NCI-H2081 treated with DMSO at 0.1 percent for 48 hours (cell line): ENCODE results near the gene RPL38.
A peak's percentile ranks its signal among the peaks of the same experiment; 100 is the strongest.
"Not testable (repeated sequence)": the region's sequence is repeated elsewhere in the genome, so short reads cannot be mapped to it uniquely, and the experiment has no call there.

Source experiments
- DNase-seq: peaks from one replicate; lab custom pipeline; 2025; lab: John Stamatoyannopoulos, UW

Gene RPL38

DNA sequence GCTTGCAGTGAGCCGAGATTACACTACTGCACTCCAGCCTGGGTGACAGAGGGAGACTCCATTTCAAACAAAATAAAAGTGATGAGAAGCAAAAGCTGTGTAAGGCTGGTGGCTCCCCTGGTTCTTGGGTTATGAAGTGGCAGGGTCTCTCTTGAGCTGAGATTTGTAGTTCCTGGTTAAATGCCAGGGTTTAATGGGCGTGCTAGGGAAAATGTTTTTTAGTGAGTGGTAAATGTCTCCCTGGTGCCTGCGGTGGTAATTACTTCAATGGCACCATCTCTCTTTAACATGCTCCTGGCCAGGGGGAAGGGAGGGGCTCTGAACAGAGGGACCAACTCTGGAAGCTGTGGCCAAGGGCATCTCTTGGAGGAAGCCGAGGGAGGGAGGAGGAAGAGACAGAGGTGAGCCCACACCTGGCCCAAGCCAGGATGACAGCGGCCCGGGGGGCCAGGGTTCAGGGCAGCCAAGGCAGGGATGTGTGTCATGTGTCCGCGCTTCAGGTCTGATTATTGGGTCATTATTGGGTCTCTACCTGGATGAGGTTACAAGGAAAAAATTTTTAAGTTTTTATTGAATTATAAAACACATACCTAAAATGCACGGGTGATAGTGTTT, 17.8 kb upstream of the RPL38 start:
- DNase-seq = peak; percentile 43

DNA sequence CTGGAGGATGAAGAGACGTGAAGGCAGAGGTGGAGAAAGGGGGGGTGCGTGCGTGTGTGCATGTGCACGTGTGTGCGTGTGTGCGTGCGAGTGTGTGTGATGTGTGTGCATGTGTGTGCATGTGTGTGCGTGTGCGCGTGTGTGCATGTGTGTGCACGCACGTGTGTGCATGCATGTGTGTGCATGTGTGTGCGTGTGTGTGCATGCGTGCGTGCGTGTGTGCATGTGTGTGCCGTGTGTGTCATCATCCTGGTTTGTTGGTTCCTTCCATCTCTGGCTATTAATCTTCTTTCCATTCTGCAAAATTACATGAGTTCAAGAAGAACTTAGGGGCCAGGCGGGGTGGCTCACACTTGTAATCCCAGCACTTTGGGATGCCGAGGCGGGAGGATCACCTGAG, 17.0 kb upstream of the RPL38 start:
- no peak for DNase-seq

DNA sequence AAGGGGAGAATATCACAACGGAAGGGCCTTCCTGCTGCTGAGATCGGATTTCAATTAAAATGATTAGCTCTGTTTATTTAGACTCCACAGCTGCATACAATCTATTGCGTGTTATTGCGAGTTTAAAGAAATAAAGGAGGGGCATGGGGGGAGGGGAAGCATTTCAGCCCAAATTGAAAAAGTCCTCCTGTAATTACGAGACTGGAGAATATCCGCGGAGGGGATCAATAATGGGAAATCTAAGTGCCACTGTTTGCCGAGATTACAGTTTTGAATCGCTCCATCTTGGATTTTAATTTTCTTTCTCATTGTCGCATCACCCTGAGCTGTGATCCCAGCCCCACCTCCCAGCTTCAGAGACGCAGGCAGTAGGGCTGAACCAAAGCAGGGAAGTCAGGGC, 15.7 kb upstream of the RPL38 start:
- DNase-seq = no peak

DNA sequence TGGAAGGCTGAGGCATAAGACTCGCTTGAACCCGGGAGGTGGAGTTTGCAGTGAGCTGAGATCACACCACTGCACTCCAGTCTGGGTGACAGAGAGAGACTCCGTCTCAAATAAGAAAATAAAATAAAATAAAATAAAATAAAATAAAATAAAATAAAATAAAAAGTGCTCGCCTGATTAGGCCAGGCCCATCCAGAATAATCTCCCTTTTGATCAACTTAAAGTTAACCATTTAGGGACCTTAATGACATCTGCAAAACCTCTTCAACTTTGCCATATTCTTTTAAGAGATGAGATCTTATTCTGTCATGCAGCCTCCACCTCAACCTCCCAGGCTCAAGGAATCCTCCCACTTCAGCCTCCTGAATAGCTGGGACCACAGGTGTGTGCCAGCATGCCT, 14.8 kb upstream of the RPL38 start:
- DNase-seq = not testable (repeated sequence)

DNA sequence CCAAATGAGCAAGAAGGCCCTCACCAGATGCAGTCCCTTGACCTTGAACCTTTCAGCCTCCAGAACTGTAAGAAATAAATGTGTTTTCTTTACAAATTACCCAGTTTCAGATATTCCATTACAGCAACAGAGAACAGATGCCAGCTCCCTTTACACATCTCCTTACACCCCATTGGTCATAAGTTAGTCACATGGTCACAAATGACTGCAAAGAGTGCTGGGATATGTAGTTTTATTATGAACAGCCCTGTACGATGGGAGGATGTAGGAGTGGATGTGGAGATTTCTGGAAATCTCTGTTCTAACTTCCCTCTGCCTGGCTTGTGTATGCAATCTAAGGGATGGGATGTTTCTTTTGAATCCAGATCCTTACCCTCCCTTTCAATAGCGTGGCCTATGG, 13.3 kb upstream of the RPL38 start:
- peak; percentile 27 for DNase-seq

DNA sequence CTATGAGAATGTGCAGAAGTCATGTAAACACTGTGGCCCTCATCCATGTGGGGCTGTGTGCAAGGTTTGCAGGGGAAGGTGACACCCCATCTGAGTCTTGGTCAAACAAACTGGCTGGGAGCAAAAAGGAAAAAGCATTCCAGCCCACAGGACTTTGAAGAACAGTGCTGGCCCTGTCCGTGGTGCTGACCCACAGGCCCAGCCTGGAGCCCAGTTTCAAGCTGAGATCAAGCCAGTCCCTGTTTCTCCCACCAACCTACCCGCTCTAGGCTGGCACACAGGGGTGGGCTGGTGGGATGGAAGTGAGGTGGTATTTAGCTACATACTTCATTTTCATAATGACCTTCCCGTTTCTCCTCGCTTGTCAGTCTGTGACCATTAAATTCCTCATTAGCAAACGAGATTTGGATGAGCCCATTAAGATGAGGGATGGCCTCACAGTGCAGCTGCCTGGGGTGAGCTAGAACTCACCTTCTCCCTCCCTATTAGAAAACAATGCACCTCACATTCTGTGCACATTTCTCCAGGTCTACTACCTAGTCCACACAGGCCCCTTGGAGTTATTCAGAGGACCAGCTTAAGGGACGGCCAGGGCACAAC, 12.6 kb upstream of the RPL38 start:
- no peak for DNase-seq

DNA sequence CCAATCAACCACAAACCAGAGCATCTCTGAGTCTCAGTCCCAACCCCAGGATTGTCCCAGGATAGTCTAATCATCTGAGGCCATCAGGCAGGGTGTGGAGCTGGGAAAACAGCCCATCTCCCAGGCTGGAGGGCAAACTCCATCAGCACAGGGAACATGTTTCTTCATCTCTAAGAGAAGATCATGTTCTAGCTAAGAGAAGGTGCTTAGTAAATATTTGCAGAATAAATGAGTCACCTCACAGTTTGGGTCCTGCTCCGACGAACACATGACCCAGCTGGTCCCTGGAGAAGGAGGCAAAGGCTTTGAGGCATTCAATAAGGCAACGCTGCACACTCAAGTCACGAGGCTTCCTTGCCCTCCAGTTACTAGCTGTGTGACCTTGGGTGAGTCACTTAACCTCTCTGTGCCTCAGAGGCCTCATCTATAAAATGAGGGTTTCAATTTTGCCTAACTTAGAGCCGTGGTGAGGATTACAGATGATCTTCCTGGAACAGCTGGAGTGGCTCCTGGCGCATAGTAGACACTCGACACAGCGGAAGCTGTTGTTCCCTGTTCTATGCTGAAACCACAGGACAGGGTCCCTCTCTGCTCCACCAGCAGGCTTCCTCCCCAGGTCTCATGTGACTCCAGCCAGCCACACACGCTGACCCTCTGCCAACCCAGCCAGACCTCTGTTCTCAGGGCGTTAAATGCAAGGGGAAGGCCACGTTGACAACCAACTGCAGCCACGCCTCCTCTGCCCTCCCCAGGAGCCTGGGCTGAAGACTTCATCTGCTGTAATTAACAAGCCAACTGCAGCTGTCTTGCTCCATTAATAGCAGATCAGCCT, 10.3 kb upstream of the RPL38 start:
- DNase-seq = no peak

DNA sequence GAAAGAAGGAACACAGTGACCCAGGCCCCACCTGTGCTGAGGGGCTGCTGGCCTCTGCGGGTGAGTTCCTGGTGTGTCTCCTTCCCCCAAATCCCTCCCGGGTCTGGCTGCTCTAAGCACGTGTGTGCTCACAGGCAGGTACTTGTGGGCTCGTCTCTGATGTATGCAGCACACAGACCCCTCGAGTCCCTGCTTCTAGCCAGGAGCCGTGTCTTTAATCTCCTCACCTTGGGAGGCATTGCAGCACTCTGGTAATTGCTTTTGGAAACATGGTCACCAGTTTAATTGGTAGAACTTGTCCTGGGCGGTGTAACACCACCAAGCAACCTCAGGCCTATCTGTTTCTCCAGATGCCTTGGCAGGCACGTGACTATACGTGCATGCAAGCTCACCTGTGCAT, 8.8 kb upstream of the RPL38 start:
- no peak for DNase-seq

DNA sequence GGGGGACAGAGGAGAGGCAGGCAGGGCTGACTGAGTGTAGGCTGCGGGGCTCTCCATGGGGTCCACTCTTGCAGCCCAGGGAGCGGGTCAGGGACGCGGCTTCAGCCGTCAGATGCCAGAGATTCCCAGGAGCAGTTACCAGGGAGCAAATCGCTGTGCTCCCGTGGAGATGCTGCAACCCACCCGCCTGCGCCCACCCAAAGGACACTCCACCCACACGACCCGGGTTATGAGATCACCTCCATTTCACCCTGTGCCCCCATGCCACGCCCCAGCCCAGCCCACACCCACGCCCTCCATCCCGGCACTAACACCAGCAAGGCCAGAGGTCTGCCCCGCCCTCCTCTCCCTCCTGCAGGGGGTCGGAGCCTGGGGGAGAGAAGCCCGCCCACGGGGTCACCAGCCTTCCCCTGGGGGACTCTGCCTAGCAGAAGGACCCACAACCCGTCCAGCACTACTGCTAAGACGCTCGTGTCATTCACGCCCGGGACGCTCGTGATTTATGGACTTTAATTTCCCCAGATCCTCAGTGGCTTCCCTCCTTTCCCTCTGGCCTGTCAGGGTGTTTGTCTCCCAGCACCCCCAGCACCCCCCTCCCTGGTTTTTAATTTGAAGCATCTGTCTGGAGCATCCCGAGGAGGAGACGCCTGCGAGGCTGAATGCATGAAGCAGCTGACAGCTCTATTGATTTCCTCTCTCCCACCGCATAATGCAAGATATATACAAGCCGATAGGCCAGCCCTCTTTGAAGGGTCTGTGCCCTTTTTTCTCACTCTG, 6.7 kb upstream of the RPL38 start:
- DNase-seq = no peak

DNA sequence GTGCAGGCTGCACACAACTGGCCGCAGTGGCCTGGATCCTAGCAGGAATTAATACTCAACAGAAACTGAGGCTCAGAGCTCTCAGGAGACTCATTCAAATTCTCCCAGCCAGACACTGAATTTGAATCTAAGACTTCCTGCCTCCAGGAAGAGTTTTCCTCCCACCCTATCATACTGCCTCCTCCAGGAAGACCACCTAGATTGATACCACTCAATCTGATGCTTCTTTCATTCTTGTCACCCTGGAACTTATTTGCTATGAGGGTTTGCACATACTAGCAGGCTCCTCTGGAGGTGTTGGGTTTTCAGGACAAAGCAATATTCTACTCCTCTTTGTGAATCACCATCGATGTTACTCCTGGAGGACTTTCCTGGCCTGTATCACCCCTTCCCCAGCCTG, 5.7 kb upstream of the RPL38 start:
- DNase-seq = no peak

DNA sequence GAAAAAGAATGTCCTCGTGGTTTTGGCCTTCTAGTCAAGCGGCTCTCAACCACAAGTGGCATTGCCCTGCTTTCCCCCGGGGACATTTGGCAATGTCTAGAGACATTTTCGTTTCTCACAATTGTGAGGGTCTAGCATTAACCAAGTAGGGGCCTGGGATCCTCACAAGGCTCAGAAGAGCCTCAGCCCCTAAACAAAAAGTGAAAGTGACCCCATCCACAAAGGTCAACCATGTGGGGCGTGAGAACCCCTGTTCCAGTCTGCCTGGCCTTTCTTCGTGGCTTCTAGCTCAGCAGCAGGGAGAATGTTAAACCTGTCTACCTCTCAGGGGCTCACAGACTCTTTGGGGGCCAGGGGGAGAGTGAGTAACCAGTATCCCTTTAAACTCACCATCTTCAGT, 4.8 kb upstream of the RPL38 start:
- DNase-seq = no peak

DNA sequence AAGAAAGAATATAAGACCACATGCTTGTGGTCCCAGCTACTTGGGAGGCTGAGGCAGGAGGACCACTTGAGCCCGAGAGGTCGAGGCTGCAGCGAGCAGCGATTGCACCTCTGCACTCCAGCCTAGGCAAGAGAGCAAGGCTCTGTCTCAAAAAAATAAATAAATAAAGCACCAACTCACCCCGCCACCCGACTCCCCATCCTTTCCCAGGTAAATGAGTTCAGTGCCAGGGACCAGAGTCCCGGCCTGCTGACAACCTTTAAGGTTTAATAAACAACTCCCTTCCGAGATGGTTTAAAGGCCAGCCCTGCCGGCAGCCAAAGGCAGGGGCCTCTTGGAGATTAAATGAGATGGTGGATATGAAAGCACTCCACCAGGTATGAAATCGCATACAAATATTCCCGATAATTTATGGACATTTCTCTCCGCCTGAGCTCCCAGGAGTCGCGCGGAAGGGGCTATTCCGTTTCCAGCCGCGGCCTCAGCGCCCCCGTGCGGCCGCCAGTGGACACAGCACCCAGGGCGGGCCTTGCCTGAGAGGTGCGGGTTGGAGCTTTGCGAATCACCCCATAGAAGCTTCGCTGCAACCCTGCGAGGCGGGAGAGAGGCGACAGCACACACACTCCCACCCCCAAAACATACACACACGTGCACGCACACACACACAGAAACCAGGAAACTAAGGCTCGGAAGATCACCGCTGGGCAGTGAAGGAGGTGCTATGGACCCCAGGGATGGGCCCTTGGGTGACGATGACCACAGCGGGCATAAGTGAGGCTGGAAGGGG, 4.0 kb upstream of the RPL38 start:
- DNase-seq = peak; percentile 44

DNA sequence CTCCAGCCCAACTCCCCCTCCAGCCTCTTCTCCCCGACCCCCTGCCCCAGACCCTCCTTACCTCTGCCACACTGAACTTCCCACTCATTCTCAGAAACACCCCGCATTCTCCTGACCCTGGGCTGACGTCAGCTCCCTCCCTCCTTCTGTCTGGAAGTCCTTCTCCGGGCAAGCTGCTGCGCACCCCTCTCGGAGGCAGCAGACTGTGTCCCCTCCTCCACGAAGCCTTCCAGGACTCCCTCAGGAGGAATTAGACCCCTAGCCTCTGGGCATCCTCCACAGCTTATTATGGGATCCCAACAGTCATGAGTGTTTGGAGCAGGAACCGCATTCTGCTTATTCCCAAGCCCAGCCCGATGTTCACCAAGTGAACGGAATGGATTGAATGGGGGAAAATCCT, 3.4 kb upstream of the RPL38 start:
- no peak for DNase-seq

DNA sequence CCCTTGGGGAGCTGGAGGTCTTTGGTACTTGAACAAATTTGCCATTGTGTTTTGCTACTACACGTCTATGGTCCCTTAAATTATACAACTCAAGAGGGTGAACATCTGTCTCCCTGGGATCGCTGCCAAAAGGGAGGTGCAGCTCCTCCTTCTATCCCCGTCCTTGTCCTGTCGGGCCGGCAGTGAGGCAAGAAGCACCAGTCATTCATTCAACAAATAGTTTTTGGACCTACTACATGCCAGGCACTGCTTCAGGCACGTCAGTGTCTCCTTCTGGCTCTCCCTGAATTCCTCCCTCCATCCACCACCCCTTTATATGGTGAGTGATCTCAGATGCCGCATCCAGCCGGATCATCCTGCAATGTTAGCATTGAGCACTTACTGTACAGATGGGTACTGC, 2.2 kb upstream of the RPL38 start:
- DNase-seq = peak; percentile 65

DNA sequence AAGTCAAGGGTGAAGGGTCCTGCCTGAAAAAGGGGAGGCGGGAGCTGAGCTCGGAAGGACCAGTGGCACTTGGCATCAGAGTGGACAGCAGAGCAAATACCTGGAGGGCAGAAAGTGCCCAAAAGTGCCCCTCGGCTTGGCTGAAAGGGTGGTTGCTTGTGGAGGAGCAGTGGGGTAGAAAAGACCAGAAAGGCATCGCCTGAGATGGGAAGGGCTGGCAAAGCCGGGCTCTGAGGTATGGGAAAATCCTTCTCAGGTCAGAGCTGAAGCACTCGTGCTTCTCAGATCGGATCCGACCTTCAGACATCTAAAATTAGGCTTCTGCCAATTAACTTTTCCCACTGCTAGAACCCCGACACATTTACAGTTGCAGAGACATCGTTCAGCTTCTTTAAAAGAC, 1.5 kb upstream of the RPL38 start:
- no peak for DNase-seq

DNA sequence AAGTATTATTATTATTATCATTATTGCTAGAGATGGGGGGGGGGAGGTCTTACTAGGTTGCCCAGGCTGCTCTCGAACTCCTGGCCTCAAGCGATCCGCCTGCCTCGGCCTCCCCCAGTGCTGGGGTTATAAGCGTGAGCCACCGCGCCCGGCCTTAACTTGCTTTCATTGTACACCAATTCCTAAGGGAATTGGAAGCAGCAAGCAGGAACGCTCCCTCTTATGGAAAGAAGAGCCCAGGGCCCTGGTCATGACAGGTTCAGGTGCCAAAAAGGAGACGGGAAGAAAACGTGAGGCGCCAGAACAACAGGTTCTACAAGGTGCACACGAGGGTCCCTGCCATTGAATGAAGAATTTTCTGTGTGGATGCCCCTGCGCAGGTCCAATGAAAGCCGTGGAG, 540 bp upstream of the RPL38 start:
- no peak for DNase-seq

DNA sequence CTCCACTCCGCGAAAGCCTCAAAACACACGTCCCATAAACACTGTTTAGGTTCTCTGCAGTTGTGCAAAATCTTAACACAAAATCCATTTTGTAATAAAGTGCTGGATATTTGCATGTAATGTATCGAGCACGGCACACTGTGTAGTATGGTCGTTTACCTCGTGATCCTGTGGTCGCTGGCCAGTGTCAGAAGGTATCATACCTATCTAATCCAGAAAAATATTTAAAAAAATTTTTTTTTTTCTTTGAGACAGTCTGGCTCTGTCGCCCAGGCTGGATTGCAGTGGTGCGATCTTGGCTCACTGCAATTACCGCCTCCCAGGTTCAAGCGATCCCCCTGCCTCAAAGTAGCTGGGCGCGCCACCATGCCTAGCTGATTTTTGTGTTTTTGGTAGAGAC, 996 bp downstream of the RPL38 start:
- no peak for DNase-seq

DNA sequence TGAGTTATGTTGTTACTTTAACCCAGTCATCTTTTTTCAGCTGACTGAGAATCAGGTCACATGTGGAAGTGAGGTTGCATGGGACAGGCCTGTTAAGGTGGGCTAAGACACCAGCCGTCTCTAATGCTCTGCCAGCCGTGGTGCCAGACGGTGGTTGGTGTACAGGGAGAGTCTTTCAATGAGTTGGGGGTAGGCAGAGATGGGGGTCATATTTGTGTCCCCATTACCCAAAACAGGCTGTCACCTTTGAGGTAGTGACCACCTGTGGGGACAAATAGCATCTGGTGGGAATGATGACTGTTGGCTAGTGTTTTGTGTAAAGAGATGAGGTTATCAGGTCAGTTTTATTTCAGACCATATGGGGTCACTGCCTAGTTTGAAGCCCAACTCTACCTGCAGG, 1.8 kb downstream of the RPL38 start:
- DNase-seq = no peak

DNA sequence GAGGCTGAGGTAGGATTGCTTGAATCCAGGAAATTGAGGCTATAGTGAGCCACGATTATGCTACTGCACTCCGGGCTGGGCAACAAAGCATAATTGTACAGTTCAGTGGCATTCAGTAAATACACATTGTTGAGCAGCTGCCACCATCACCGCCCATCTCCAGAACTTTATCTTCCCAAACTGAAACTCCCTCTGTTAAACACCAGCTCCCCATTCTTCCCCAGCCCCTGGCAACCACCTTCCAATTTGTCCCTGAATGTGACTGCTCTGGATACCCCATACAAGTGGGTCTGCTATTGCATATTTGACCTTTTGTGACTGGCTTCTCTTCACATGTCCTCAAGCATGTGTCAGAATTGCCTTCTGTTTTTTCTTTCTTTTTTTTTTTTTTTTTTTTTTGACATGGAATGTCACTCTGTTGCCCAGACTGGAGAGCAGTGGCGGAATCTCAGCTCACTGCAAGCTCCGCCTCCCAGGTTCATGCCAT, 2.9 kb downstream of the RPL38 start:
- no peak for DNase-seq

DNA sequence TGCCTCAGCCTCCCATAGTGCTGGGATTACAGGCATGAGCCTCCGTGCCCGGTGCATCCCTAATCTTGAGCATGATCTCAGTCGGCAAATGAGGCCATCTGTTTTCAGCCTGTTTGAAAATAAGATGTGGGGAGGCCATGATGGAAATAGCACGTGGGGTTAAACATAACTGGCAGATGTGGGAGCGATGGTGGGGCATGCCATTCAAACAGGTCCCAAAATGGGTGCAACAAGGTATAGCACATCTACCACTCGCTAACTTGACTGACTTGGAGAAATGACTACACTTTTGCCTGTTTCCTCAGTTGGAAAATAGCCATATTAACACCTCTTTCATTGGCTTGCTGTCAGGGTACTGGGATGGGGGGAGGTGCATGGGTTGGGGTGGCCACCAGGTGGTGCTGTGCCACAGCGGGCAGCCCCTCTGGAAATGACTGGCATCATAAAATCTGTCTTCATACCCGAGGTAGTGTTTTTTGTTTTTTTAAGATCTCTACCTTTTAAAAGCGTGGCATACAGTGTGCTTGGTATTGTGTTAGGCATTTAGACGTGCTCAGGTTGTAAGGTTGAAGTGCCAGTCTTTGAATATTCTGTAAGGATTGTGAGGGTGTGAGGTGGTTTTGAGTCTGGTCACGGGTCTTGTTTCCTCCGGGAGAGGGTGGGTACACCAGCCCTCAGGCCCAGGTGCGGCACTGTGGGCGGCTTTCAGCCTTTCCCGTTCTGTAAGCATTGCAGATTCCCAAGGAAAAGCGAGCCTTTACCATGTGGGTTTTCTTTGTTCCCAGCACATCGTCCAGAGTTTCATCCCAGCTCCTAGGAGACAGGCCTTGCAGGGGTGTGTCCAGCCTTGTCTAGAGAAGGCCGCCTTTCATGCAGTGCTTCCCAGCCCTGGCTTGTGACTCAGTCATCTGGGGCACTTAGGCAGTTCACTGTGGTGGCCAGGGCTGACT, 7.0 kb downstream of the RPL38 start:
- no peak for DNase-seq
